NT2/D1 (cell line): ENCODE data around the gene RAP2A.

Source experiments
- DNase-seq: peaks from one replicate; pipeline ENCODE4 v3.0.0-alpha.2; 2011; ENCODE audit warnings: low read depth, low spot score
- H3K27me3 ChIP-seq: 2 replicates; pipeline ENCODE4 v1.6.0; 2011; ENCODE audit warnings: mild to moderate bottlenecking; ENCODE audit not compliant: insufficient read length, insufficient read depth
- H3K36me3 ChIP-seq: 2 replicates; pipeline ENCODE4 v1.6.1; 2011; ENCODE audit warnings: mild to moderate bottlenecking, low read length, mixed read lengths; ENCODE audit not compliant: insufficient read depth, insufficient read length
- H3K4me1 ChIP-seq: 2 replicates; pipeline ENCODE4 v1.5.1; 2011; ENCODE audit not compliant: insufficient read depth, insufficient read length
- H3K4me3 ChIP-seq: 2 replicates; pipeline ENCODE4 v1.5.1; 2011; ENCODE audit warnings: low read depth; ENCODE audit not compliant: insufficient read length
- H3K9ac ChIP-seq: 2 replicates; pipeline ENCODE4 v1.6.0; 2011; ENCODE audit warnings: low read depth; ENCODE audit not compliant: insufficient read length
- H3K9me3 ChIP-seq: 2 replicates; pipeline ENCODE4 v1.5.1; 2011; ENCODE audit warnings: mild to moderate bottlenecking, low read length; ENCODE audit not compliant: insufficient read depth
- SUZ12 ChIP-seq: IDR thresholded peaks from 2 replicates; pipeline ENCODE4 v1.6.1; 2011; ENCODE audit not compliant: insufficient read length, insufficient read depth; ENCODE audit errors: extremely low read depth
- YY1 ChIP-seq: IDR thresholded peaks from 2 replicates; pipeline ENCODE4 v1.6.1; 2011; ENCODE audit not compliant: insufficient read length, insufficient read depth
- ZNF274 ChIP-seq: IDR thresholded peaks from 2 replicates; pipeline ENCODE4 v1.6.1; 2011; ENCODE audit warnings: mild to moderate bottlenecking, low read depth, low read length

The RAP2A gene

GRCh38 chr13:97388373-97388772 lies 45.6 kb upstream of the RAP2A start:
- Histone ChIP-seq H3K9ac (no peak overlapping the region), H3K9me3 (no peaks in the 10 kb centered on the region), H3K27me3 (no peaks in the 10 kb centered on the region), H3K4me1 (no peaks in the 10 kb centered on the region), H3K4me3 (no peak overlapping the region), H3K36me3 (no peaks in the 10 kb centered on the region)
- DNase-seq, result no peak
- TF ChIP-seq SUZ12, result no peak
- no peak for TF ChIP-seq YY1
- no peak for TF ChIP-seq ZNF274

- TF ChIP-seq ZNF274 (no peak), YY1 (no peak), SUZ12 (no peak)
Measured at GRCh38 chr13:97390941-97391600, 42.9 kb upstream of the RAP2A start.

DNA sequence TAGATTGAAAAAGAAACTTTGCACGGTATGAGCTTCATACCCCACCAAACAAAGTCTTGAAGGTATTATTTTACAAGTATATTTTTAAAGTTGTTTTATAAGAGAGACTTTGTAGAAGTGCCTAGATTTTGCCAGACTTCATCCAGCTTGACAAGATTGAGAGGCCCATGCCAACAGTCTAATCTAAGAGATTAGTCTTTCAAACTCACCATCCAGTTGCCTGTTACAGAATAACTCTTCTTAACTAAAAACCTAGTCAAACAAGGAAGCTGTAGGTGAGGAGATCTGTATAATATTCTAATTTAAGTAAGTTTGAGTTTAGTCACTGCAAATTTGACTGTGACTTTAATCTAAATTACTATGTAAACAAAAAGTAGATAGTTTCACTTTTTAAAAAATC lies 41.9 kb upstream of the RAP2A start:
- no peak overlapping the region for H3K4me3 ChIP-seq
- H3K4me1 ChIP-seq, result no peaks in the 10 kb centered on the region
- H3K9ac ChIP-seq, result no peak overlapping the region
- H3K9me3 ChIP-seq, result no peaks in the 10 kb centered on the region
- H3K36me3 ChIP-seq, result no peaks in the 10 kb centered on the region
- no peak for DNase-seq
- TF ChIP-seq SUZ12 (no peak), ZNF274 (no peak), YY1 (no peak)
- H3K27me3 ChIP-seq, result no peaks in the 10 kb centered on the region

More at GRCh38 chr13:97390941-97391600, 42.9 kb upstream of the RAP2A start:
- DNase-seq, result no peak
- Histone ChIP-seq H3K9ac (no peak overlapping the region), H3K4me1 (no peaks in the 10 kb centered on the region), H3K27me3 (no peaks in the 10 kb centered on the region), H3K4me3 (no peak overlapping the region), H3K9me3 (no peaks in the 10 kb centered on the region), H3K36me3 (no peaks in the 10 kb centered on the region)

- Histone ChIP-seq H3K9ac (no peak overlapping the region), H3K27me3 (no peaks in the 10 kb centered on the region), H3K9me3 (no peaks in the 10 kb centered on the region), H3K4me1 (no peaks in the 10 kb centered on the region), H3K4me3 (no peak overlapping the region), H3K36me3 (no peaks in the 10 kb centered on the region)
- no peak for DNase-seq
- TF ChIP-seq ZNF274, result no peak
Measured at GRCh38 chr13:97394542-97394941, 39.4 kb upstream of the RAP2A start.

- DNase-seq, result no peak
Measured at GRCh38 chr13:97395447-97396136, 38.4 kb upstream of the RAP2A start.

DNA sequence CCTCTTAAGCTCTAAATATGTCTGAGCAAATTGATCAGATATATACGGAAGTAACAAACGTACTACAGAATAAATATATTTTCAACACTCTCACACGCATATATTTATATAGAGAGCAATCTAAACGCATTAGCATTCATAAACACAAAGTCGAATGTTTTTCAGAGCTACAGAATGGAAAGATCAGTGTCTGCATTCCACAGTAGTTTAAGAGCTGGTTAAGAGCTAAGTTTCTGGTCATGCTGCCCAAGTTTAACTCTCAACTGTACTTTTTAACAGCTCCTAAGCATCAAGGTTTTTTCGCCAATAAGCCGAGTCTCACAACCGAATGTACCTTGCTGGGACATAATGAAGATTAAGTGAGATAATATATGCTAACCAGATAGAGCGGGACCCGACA lies 36.7 kb upstream of the RAP2A start:
- TF ChIP-seq ZNF274 (no peak), SUZ12 (no peak)
- H3K4me3 ChIP-seq, result no peak overlapping the region
- no peaks in the 10 kb centered on the region for H3K4me1 ChIP-seq
- no peak for DNase-seq
- H3K9me3 ChIP-seq, result no peaks in the 10 kb centered on the region
- no peak overlapping the region for H3K9ac ChIP-seq
- no peaks in the 10 kb centered on the region for H3K27me3 ChIP-seq
- no peaks in the 10 kb centered on the region for H3K36me3 ChIP-seq

More at GRCh38 chr13:97395447-97396136, 38.4 kb upstream of the RAP2A start:
- H3K27me3 ChIP-seq, result no peaks in the 10 kb centered on the region
- no peaks in the 10 kb centered on the region for H3K9me3 ChIP-seq
- H3K9ac ChIP-seq, result no peak overlapping the region
- H3K4me1 ChIP-seq, result no peaks in the 10 kb centered on the region
- no peaks in the 10 kb centered on the region for H3K36me3 ChIP-seq
- TF ChIP-seq ZNF274 (no peak), YY1 (no peak), SUZ12 (no peak)
- no peak overlapping the region for H3K4me3 ChIP-seq

- Histone ChIP-seq H3K27me3 (no peaks in the 10 kb centered on the region), H3K4me3 (no peak overlapping the region), H3K9me3 (no peaks in the 10 kb centered on the region), H3K4me1 (no peaks in the 10 kb centered on the region), H3K36me3 (no peaks in the 10 kb centered on the region), H3K9ac (no peak overlapping the region)
- no peak for TF ChIP-seq SUZ12
- no peak for DNase-seq
Measured at GRCh38 chr13:97401421-97401820, 32.5 kb upstream of the RAP2A start.
